GM21367 (cell line): ENCODE results near the gene UGT2B17.
"Not testable (repeated sequence)": the region's sequence is repeated elsewhere in the genome, so short reads cannot be mapped to it uniquely, and the experiment has no call there.

ENCODE experiments used
- ATAC-seq: cut with Tn5 transposase; IDR thresholded peaks from one replicate; pipeline ENCODE4 v1.9.1; 2021; ENCODE audit not compliant: unreplicated experiment

The UGT2B17 gene

GRCh38 chr4:68576272-68577125, at the start of gene UGT2B17:
Gene UGT2B17, minus strand, starts transcription at chr4:68576322. Its CDS starts 7,838 bp downstream, at chr4:68568484.
- ATAC-seq, result peak; percentile 73

- not testable (repeated sequence) for ATAC-seq
Measured at GRCh38 chr4:68622731-68623130, 46.6 kb upstream of the UGT2B17 start.

- ATAC-seq, result no peak
Measured at GRCh38 chr4:68617003-68617698, 41.0 kb upstream of the UGT2B17 start.

GRCh38 chr4:68615699-68616422, 39.7 kb upstream of the UGT2B17 start:
- ATAC-seq, result no peak

- ATAC-seq, result no peak
Measured at GRCh38 chr4:68613752-68614151, 37.6 kb upstream of the UGT2B17 start.

- no peak for ATAC-seq
Measured at GRCh38 chr4:68606240-68606639, 30.1 kb upstream of the UGT2B17 start.

- ATAC-seq, result no peak
Measured at GRCh38 chr4:68599150-68599549, 23.0 kb upstream of the UGT2B17 start.

GRCh38 chr4:68597482-68597881, 21.4 kb upstream of the UGT2B17 start:
- ATAC-seq, result no peak

- ATAC-seq, result no peak
Measured at GRCh38 chr4:68594678-68595077, 18.6 kb upstream of the UGT2B17 start.

GRCh38 chr4:68593112-68593511, 17.0 kb upstream of the UGT2B17 start:
- no peak for ATAC-seq

- no peak for ATAC-seq
Measured at GRCh38 chr4:68592673-68593072, 16.6 kb upstream of the UGT2B17 start.

- ATAC-seq, result no peak
Measured at GRCh38 chr4:68591204-68591603, 15.1 kb upstream of the UGT2B17 start.

GRCh38 chr4:68589790-68590189, 13.7 kb upstream of the UGT2B17 start:
- ATAC-seq, result no peak

- ATAC-seq, result no peak
Measured at GRCh38 chr4:68582339-68582717, 6.2 kb upstream of the UGT2B17 start.

- no peak for ATAC-seq
Measured at GRCh38 chr4:68581383-68582338, 5.5 kb upstream of the UGT2B17 start.

GRCh38 chr4:68577590-68577989, 1.5 kb upstream of the UGT2B17 start:
- no peak for ATAC-seq

GRCh38 chr4:68575636-68576035, 486 bp downstream of the UGT2B17 start:
- not testable (repeated sequence) for ATAC-seq

- ATAC-seq, result no peak
Measured at GRCh38 chr4:68575081-68575480, 1.0 kb downstream of the UGT2B17 start.

GRCh38 chr4:68572653-68573170, 3.4 kb downstream of the UGT2B17 start:
- ATAC-seq, result no peak

GRCh38 chr4:68570122-68570507, 6.0 kb downstream of the UGT2B17 start:
- ATAC-seq, result no peak
